Cardiac muscle cell (in vitro differentiated cells and primary cell): ENCODE results near the gene ABO. TPM values are rescaled to one million over a fixed set of nuclear protein-coding genes. Genes with fewer than 3 reads are reported as not detected.
"Not testable (repeated sequence)": the region's sequence is repeated elsewhere in the genome, so short reads cannot be mapped to it uniquely, and the experiment has no call there.

Source experiments
- DNase-seq, 2 donors: peaks; one replicate each; pipeline versions ENCODE4 v3.0.0 to v3.0.0-alpha.2; 2010 to 2017; ENCODE audit warnings: low read depth in 1 of 2, low spot score in 1 of 2
- H3K27ac ChIP-seq: fragments of 200-600 bp; sonication (generic); 2 replicates; pipeline ENCODE4 v1.5.1; 2016
- H3K27me3 ChIP-seq: fragments of 200-600 bp; sonication (generic); 2 replicates; pipeline ENCODE4 v1.6.0; 2016; ENCODE audit warnings: control low read depth
- H3K36me3 ChIP-seq: fragments of 200-600 bp; sonication (generic); 2 replicates; pipeline ENCODE4 v1.5.1; 2016; ENCODE audit warnings: control low read depth
- H3K4me1 ChIP-seq: fragments of 200-600 bp; sonication (generic); 2 replicates; pipeline ENCODE4 v1.8.1; 2017; ENCODE audit warnings: low read depth, mild to moderate bottlenecking, mixed run types
- H3K4me3 ChIP-seq: fragments of 200-600 bp; sonication (generic); 2 replicates; pipeline ENCODE4 v1.5.1; 2016; ENCODE audit warnings: mild to moderate bottlenecking
- H3K9me3 ChIP-seq: fragments of 200-600 bp; sonication (generic); 2 replicates; pipeline ENCODE4 v1.5.1; 2017; ENCODE audit warnings: low read depth, mild to moderate bottlenecking, control low read depth
- CTCF ChIP-seq: IDR thresholded peaks from 2 replicates; pipeline ENCODE4 v1.5.1; 2012; ENCODE audit warnings: low read depth, mild to moderate bottlenecking, low read length
- polyA plus RNA-seq: library from polyadenylated mRNA; unstranded; fragments of >200 nt; fragmentation: Nextera tagmentation; extraction: Ambion mirVana; gene quantifications from 2 replicates; pipeline ENCODE4 v1.2.1, GENCODE V29; 2016
- total RNA-seq: library from RNA; depleted of rRNA; stranded (reverse); fragments of >200 nt; gene quantifications from 2 replicates; pipeline ENCODE4 v1.2.3, GENCODE V29; 2016

The ABO gene
- total and polyA plus RNA-seq, 2 experiments from 2014 or later: 0.30 TPM; not detected in 1

- TF ChIP-seq CTCF: no peak
- no peak for DNase-seq
- Histone ChIP-seq H3K27ac (no peak overlapping the region), H3K36me3 (no peaks in the 10 kb centered on the region), H3K27me3 (peaks cover 4% of the 10 kb centered on the region), H3K4me1 (no peaks in the 10 kb centered on the region), H3K9me3 (no peaks in the 10 kb centered on the region), H3K4me3 (no peak overlapping the region)
Observed at GRCh38 chr9:133221177-133221809, 53.7 kb downstream of the ABO start.

- H3K9me3 ChIP-seq, H3K4me1 ChIP-seq, H3K27ac ChIP-seq, DNase-seq, H3K4me3 ChIP-seq, H3K27me3 ChIP-seq, H3K36me3 ChIP-seq: not testable (repeated sequence)
Observed at GRCh38 chr9:133218049-133218975, 56.7 kb downstream of the ABO start.

GRCh38 chr9:133217333-133217988 lies 57.5 kb downstream of the ABO start:
- H3K27ac ChIP-seq, DNase-seq: not testable (repeated sequence)

GRCh38 chr9:133214276-133214675 lies 60.7 kb downstream of the ABO start:
- not testable (repeated sequence) for H3K9me3 ChIP-seq, H3K4me1 ChIP-seq, H3K36me3 ChIP-seq, H3K4me3 ChIP-seq
- Histone ChIP-seq H3K27ac (peak overlapping the region; percentile 66), H3K27me3 (peaks cover 21% of the 10 kb centered on the region)
- peak; percentile 35 for DNase-seq

More at GRCh38 chr9:133217333-133217988, 57.5 kb downstream of the ABO start:
- H3K9me3 ChIP-seq, H3K4me3 ChIP-seq, H3K4me1 ChIP-seq, H3K27me3 ChIP-seq, H3K36me3 ChIP-seq: not testable (repeated sequence)

- TF ChIP-seq CTCF: no peak
- no peak overlapping the region for H3K4me3 ChIP-seq
- H3K27me3 ChIP-seq: peaks cover 17% of the 10 kb centered on the region
- H3K9me3 ChIP-seq: no peaks in the 10 kb centered on the region
- no peaks in the 10 kb centered on the region for H3K36me3 ChIP-seq
- no peak overlapping the region for H3K27ac ChIP-seq
- no peaks in the 10 kb centered on the region for H3K4me1 ChIP-seq
- no peak for DNase-seq
Observed at GRCh38 chr9:133210609-133211008, 64.4 kb downstream of the ABO start.

- TF ChIP-seq CTCF: no peak
- Histone ChIP-seq H3K4me1 (no peaks in the 10 kb centered on the region), H3K36me3 (no peaks in the 10 kb centered on the region), H3K27ac (no peak overlapping the region), H3K4me3 (no peak overlapping the region), H3K9me3 (no peaks in the 10 kb centered on the region), H3K27me3 (peaks cover 17% of the 10 kb centered on the region)
- no peak for DNase-seq
Observed at GRCh38 chr9:133210202-133210532, 64.8 kb downstream of the ABO start.

GRCh38 chr9:133209327-133210201 lies 65.4 kb downstream of the ABO start:
- H3K9me3 ChIP-seq, H3K27ac ChIP-seq, H3K4me3 ChIP-seq, H3K36me3 ChIP-seq, H3K4me1 ChIP-seq, DNase-seq: not testable (repeated sequence)
- peaks cover 17% of the 10 kb centered on the region for H3K27me3 ChIP-seq

- not testable (repeated sequence) for H3K4me3 ChIP-seq, H3K36me3 ChIP-seq, H3K4me1 ChIP-seq, DNase-seq, H3K9me3 ChIP-seq, H3K27ac ChIP-seq
- peaks cover 17% of the 10 kb centered on the region for H3K27me3 ChIP-seq
Observed at GRCh38 chr9:133208880-133209300, 66.1 kb downstream of the ABO start, which contains the start of gene OBP2B. Gene OBP2B (minus strand): TSS chr9:133209250. CDS start chr9:133209199, 51 bp downstream.

GRCh38 chr9:133208171-133208879 lies 66.7 kb downstream of the ABO start:
- H3K27me3 ChIP-seq: peaks cover 23% of the 10 kb centered on the region
- not testable (repeated sequence) for H3K27ac ChIP-seq, H3K4me1 ChIP-seq, DNase-seq, H3K4me3 ChIP-seq, H3K36me3 ChIP-seq, H3K9me3 ChIP-seq
